ENCODE results near the gene BRD3.

BRD3 gene

DNA sequence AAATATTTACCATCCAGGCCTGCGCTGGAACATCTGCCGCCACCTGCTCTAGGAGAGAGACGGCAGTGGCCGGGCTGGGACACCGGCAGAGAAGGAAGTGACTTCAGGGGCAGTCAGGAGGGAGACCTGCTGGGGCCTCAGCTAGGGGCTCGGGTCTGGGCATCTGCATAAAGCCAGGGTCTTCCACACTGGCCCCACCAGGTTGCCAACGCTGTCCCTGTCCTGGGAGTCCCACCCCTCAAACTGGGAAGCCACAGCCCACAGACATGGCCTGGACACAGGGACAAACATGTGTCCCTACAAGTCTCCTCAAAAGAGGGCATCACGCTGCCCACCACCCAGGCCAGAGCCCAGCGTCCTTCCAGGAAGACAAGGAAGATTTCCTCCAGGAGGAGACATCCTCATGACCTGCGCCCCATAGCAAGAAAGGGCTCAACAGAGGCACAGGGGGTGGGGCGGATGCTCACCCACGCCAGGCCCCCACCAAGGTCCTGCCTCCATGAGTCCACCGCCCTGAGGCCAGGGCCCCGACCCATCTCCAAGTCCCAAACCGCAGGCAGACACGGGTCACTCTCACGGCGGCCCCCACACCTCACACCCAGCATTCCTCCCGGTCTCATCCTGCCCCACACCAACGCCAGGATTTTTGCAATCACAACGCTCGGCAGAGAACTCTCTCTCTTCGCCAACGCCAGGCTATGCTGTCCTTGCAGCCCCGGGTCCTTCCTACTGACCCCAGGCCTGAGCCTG is 84.7 kb downstream of the BRD3 start:
- Histone ChIP-seq H4K20me1 (peaks cover 71 to 99% (median 92%) of the 10 kb centered on the region in 11 experiments; a peak in 21 of 22 replicates), H3K9me3 (replicated peaks in 1 of 11) (no peaks in the 10 kb centered on the region), H3K4me1 (peaks cover 36 to 71% (median 60%) of the 10 kb centered on the region in 10 experiments), H3K4me3 (no peak overlapping the region), H3K27ac (no peak overlapping the region), H3K4me2 (peak overlapping the region in 9 of 11 experiments; percentile 69 to 94 (median 87); a peak in 18 of 22 replicates), H3K9ac (peak overlapping the region in 1 of 11 experiments; percentile 19; a peak in 4 of 22 replicates), H3K36me3 (no peaks in the 10 kb centered on the region; a peak in 1 of 22 replicates), H3K27me3 (no peaks in the 10 kb centered on the region)
- TF ChIP-seq Cebpa-rat (IDR thresholded peaks at IDR 0.05): no peak

- Histone ChIP-seq H3K4me1 (peaks cover 36 to 74% (median 65%) of the 10 kb centered on the region in 10 experiments), H3K27me3 (no peaks in the 10 kb centered on the region), H3K4me2 (peak overlapping the region; percentile 53 to 94 (median 82); a peak in 21 of 22 replicates), H3K27ac (peak overlapping the region in 7 of 11 experiments; percentile 21 to 58 (median 27); a peak in 6 of 22 replicates), H3K36me3 (no peaks in the 10 kb centered on the region; a peak in 1 of 22 replicates), H4K20me1 (peaks cover 69 to 99% (median 92%) of the 10 kb centered on the region in 11 experiments; a peak in 21 of 22 replicates), H3K4me3 (no peak overlapping the region; a peak in 1 of 20 replicates), H3K9me3 (replicated peaks in 1 of 11) (no peaks in the 10 kb centered on the region), H3K9ac (peak overlapping the region in 10 of 11 experiments; percentile 11 to 59 (median 41); a peak in 15 of 22 replicates)
- no peak for TF ChIP-seq Cebpa-rat (IDR thresholded peaks at IDR 0.05)
Measured at GRCh38 chr9:133981958-133982681, 85.7 kb downstream of the BRD3 start.

DNA sequence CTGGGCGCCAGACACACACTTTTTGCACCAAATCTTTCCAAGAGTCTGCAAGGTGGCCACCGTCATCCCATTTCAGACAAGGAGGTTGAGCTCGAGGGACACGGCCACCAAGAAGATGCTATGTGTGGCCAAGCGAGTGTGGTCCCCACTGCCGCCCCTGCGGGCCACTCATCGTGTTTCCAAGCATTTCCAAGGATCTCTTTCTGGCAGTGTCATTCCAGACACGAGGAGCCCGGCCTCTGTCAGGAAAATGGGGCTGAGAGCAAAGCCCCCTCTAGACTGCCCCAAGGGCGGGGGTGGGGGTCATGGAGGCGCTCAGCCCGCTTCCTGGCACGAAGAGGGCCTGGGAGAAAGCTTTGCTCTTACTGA is 86.3 kb downstream of the BRD3 start:
- Histone ChIP-seq H3K4me1 (peaks cover 36 to 76% (median 66%) of the 10 kb centered on the region in 10 experiments), H3K36me3 (no peaks in the 10 kb centered on the region; a peak in 1 of 22 replicates), H3K9ac (peak overlapping the region in 8 of 11 experiments; percentile 11 to 59 (median 42); a peak in 12 of 22 replicates), H3K9me3 (replicated peaks in 1 of 11) (no peaks in the 10 kb centered on the region), H3K27ac (peak overlapping the region in 4 of 11 experiments; percentile 21 to 58 (median 40); a peak in 5 of 22 replicates), H4K20me1 (peaks cover 71 to 99% (median 92%) of the 10 kb centered on the region in 11 experiments; a peak in 21 of 22 replicates), H3K27me3 (no peaks in the 10 kb centered on the region), H3K4me2 (peak overlapping the region; percentile 53 to 94 (median 82); a peak in 19 of 22 replicates), H3K4me3 (no peak overlapping the region)
- no peak for TF ChIP-seq Cebpa-rat (IDR thresholded peaks at IDR 0.05)

DNA sequence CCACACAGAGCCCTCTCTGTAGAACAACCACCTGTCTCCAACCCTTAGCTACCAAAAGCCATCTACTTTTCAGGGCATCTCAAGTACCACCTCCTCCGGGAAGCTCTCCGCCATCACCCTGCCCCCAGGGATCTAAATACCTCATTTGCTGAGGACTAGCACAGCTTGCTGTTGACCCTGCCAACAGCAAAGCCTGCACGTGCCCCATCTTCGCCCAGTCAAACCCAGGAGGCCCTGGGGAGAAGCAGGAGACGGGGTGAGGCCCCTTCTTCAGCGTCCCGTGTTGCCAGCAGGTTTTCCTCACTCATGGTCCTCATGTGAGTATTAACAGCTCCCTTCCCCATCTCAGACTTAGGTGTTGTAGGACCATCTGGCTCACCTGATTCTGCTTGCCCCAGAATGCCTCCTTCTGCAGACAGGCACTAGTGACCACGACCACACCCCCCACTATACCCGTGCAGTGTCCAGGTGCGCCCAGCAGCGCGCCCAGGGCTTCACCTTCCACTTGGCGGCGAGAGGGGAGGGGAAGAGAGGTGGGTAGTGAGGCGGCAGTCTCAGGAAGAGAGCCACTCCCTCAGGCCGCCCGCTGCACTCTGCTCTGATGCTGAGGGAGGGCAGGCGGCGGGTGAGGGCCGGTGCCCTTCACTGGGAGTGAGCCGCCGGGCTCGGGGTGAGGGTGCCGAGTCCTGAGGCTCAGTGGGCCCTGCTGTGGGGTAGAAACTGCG is 86.8 kb downstream of the BRD3 start:
- H3K4me3 ChIP-seq: no peak overlapping the region
- no peak overlapping the region; a peak in 1 of 22 replicates for H3K27ac ChIP-seq
- H3K9ac ChIP-seq: peak overlapping the region in 3 of 11 experiments; percentile 29 to 59 (median 58); a peak in 1 of 22 replicates
- peaks cover 65 to 99% (median 92%) of the 10 kb centered on the region in 11 experiments; a peak in 21 of 22 replicates for H4K20me1 ChIP-seq
- TF ChIP-seq Cebpa-rat (IDR thresholded peaks at IDR 0.05): no peak
- H3K4me1 ChIP-seq: peaks cover 32 to 75% (median 64%) of the 10 kb centered on the region in 10 experiments
- no peaks in the 10 kb centered on the region; a peak in 1 of 22 replicates for H3K36me3 ChIP-seq
- H3K27me3 ChIP-seq: no peaks in the 10 kb centered on the region
- peak overlapping the region; percentile 59 to 94 (median 82); a peak in 19 of 22 replicates for H3K4me2 ChIP-seq
- H3K9me3 ChIP-seq (replicated peaks in 1 of 11): no peaks in the 10 kb centered on the region

Data from BLaER1 treated with 17β-estradiol and CSF1 and Interleukin-3, amounts not matched to agents 10 nM and 100 nM (cell line).